DND-41 (cell line): ENCODE data around the gene MYBBP1A.

ENCODE experiments used
- CTCF ChIP-seq: IDR thresholded peaks from 2 replicates; pipeline ENCODE4 v1.5.1; 2012; ENCODE audit warnings: borderline replicate concordance, low read length, moderate library complexity, mild to moderate bottlenecking; ENCODE audit not compliant: poor library complexity, severe bottlenecking; ENCODE audit errors: extremely low read depth
- EZH2 ChIP-seq: IDR thresholded peaks from 3 replicates; pipeline ENCODE4 v1.6.1; 2012; ENCODE audit warnings: borderline replicate concordance, low read depth, mild to moderate bottlenecking, moderate library complexity, low read length, inconsistent platforms; ENCODE audit not compliant: severe bottlenecking

- TF ChIP-seq CTCF = no peak
- no peak for TF ChIP-seq EZH2
These were observed 21.6 kb upstream of the MYBBP1A start for GRCh38 chr17:4576729-4577322.
